Ishikawa (cell line): ENCODE measurements around the gene CX3CL1.

Experiments
- CEBPB ChIP-seq: IDR thresholded peaks from 2 replicates; pipeline ENCODE4 v1.6.1; 2012
- CREB1 ChIP-seq: IDR thresholded peaks from 2 replicates; pipeline ENCODE4 v1.6.1; 2012; ENCODE audit warnings: low read depth
- EGR1 ChIP-seq: IDR thresholded peaks from 2 replicates; pipeline ENCODE4 v1.6.1; 2012
- EP300 ChIP-seq: IDR thresholded peaks from 2 replicates; pipeline ENCODE4 v1.6.1; 2012; ENCODE audit warnings: borderline replicate concordance
- FOXM1 ChIP-seq: IDR thresholded peaks from 2 replicates; pipeline ENCODE4 v1.6.1; 2012; ENCODE audit warnings: low read depth, borderline replicate concordance
- NFIC ChIP-seq: IDR thresholded peaks from 2 replicates; pipeline ENCODE4 v1.6.1; 2012
- RAD21 ChIP-seq: IDR thresholded peaks from 2 replicates; pipeline ENCODE4 v1.6.1; 2012; ENCODE audit warnings: low read depth
- TAF1 ChIP-seq: IDR thresholded peaks from 2 replicates; pipeline ENCODE4 v1.6.1; 2012; ENCODE audit warnings: low read depth, mild to moderate bottlenecking
- TCF12 ChIP-seq: IDR thresholded peaks from 2 replicates; pipeline ENCODE4 v1.6.1; 2012; ENCODE audit warnings: low read depth
- TEAD4 ChIP-seq: IDR thresholded peaks from 2 replicates; pipeline ENCODE4 v1.6.1; 2012
- YY1 ChIP-seq: IDR thresholded peaks from 2 replicates; pipeline ENCODE4 v1.6.1; 2012; ENCODE audit warnings: low read depth
- ZBTB7A ChIP-seq: IDR thresholded peaks from 2 replicates; pipeline ENCODE4 v1.6.1; 2012; ENCODE audit warnings: low read depth
- TF ChIP-seq, protein P1 (sequence below): IDR thresholded peaks from 2 replicates; pipeline ENCODE4 v1.6.1; 2012; ENCODE audit warnings: low read depth, mild to moderate bottlenecking
- TF ChIP-seq, protein P2 (sequence below): IDR thresholded peaks from 2 replicates; pipeline ENCODE4 v1.6.1; 2012
- TF ChIP-seq, protein P3 (sequence below): IDR thresholded peaks from 2 replicates; pipeline ENCODE4 v1.6.1; 2012

Gene CX3CL1

DNA sequence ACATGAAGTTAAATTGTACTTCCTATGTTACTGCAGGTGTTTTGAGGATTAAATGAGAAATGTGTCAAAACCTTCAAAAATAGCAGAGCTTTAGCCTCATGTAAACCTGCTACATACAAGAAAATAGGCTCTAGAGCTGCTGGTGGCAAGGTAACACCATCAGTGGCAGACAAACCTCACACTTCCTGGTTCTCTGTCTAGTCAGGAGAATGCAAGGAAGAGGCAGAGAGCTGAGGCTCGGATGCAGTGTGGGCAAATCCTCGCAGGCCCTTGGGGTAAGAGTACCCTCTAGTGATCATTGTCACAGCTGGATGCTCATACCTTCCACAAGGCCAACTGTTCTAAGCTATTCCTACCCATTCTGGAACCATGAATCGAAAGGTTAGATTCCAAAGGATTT lies 60.7 kb downstream of the CX3CL1 start:
- TF ChIP-seq, protein P1, sequence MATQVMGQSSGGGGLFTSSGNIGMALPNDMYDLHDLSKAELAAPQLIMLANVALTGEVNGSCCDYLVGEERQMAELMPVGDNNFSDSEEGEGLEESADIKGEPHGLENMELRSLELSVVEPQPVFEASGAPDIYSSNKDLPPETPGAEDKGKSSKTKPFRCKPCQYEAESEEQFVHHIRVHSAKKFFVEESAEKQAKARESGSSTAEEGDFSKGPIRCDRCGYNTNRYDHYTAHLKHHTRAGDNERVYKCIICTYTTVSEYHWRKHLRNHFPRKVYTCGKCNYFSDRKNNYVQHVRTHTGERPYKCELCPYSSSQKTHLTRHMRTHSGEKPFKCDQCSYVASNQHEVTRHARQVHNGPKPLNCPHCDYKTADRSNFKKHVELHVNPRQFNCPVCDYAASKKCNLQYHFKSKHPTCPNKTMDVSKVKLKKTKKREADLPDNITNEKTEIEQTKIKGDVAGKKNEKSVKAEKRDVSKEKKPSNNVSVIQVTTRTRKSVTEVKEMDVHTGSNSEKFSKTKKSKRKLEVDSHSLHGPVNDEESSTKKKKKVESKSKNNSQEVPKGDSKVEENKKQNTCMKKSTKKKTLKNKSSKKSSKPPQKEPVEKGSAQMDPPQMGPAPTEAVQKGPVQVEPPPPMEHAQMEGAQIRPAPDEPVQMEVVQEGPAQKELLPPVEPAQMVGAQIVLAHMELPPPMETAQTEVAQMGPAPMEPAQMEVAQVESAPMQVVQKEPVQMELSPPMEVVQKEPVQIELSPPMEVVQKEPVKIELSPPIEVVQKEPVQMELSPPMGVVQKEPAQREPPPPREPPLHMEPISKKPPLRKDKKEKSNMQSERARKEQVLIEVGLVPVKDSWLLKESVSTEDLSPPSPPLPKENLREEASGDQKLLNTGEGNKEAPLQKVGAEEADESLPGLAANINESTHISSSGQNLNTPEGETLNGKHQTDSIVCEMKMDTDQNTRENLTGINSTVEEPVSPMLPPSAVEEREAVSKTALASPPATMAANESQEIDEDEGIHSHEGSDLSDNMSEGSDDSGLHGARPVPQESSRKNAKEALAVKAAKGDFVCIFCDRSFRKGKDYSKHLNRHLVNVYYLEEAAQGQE = no peak
- TF ChIP-seq EGR1 (no peak), TAF1 (no peak), TCF12 (no peak), NFIC (no peak), YY1 (no peak), TEAD4 (no peak), RAD21 (no peak), CEBPB (no peak), CREB1 (no peak), FOXM1 (no peak), ZBTB7A (no peak), EP300 (no peak)
- TF ChIP-seq, protein P2, sequence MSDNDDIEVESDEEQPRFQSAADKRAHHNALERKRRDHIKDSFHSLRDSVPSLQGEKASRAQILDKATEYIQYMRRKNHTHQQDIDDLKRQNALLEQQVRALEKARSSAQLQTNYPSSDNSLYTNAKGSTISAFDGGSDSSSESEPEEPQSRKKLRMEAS = no peak
- TF ChIP-seq, protein P3, sequence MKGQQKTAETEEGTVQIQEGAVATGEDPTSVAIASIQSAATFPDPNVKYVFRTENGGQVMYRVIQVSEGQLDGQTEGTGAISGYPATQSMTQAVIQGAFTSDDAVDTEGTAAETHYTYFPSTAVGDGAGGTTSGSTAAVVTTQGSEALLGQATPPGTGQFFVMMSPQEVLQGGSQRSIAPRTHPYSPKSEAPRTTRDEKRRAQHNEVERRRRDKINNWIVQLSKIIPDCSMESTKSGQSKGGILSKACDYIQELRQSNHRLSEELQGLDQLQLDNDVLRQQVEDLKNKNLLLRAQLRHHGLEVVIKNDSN = no peak

DNA sequence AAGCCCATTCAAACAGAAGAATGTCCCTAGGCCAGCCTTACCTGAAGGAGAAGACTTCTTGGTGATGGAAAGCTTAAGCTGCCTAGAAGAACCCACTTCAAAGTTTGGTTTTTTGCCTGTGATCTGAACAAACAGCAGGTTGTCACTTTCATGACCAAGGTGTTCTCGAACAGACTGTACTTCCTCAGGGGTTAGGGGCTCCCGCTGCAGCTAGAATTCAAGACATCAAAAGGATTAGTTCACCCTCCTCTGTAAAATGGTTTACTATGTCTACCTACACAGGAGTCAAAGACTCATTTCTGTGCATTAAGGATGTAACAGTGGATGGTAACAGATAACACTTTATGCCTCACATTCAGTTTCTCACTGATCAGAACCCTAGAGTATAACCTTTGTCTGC lies 61.7 kb downstream of the CX3CL1 start:
- TF ChIP-seq YY1 (no peak), CEBPB (no peak), FOXM1 (no peak)
